ENCODE data around the gene DCHS2.

- TF ChIP-seq CTCF (conservative IDR thresholded peaks at IDR 0.05; ENCODE audit: low read length) (no peak), EZH2phosphoT487 (IDR thresholded peaks at IDR 0.05; ENCODE audit: borderline replicate concordance, low read depth, low read length) (no peak)
Observed at GRCh38 chr4:154328030-154328429, 163.6 kb downstream of the DCHS2 start.

All from OCI-LY7 (cell line).